GM18519 (cell line): ENCODE measurements around the gene TSPYL4.
A peak's percentile ranks its signal among the peaks of the same experiment; 100 is the strongest.

Source experiments
- ATAC-seq: cut with Tn5 transposase; IDR thresholded peaks from one replicate; pipeline ENCODE4 v1.9.1; 2021; ENCODE audit warnings: mild to moderate bottlenecking, moderate library complexity; ENCODE audit not compliant: unreplicated experiment, low FRiP score

Gene TSPYL4

DNA sequence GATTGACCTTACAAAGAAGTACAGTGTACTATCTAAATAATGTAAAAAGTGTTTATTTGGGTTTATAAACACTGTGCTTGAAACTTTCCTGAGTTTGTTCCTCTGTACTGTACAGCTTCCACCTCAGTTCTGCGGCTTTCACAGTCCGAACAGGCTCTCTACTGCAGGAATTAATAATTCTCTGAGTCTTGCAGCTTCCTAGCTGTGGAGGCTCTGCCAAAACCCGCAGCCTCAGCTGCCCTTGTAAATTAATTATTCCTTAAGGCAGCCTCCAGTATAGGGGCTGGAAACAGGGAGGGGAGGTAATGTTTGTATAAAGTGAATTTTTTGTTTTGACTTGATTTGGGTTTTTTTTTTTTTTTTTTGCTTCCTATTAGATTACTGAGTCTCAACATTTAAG is 19.2 kb downstream of the TSPYL4 start:
- no peak for ATAC-seq

DNA sequence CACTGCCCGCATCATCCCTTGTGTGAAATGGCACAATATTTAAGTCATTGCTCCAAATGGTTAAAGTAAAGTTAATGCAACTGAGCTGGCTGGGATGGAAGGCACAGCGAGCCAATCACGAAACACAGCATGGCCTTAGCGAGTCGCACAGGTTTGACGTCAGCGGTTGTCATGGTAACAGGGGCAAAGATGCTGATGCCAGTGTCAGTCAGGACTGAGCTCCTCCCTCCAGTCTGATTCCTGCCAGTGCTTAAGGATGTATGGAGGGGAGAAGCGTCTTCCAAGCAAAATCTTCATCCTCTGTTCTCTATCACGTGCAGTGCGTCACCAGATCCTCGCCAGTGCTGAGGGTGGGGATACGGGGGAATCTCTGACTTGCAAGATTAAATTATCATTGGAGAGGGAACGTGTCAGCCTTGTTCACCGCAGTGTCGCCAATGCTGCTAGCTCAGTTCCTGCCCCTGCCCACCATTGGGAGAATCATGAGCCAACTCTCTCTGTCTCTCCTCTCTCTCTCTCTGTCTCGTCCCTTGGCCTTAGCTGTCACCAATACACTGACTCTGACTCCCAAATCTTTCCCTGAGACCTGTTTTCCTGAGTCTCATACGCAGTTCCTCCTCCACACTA is 24.5 kb downstream of the TSPYL4 start:
- no peak for ATAC-seq

DNA sequence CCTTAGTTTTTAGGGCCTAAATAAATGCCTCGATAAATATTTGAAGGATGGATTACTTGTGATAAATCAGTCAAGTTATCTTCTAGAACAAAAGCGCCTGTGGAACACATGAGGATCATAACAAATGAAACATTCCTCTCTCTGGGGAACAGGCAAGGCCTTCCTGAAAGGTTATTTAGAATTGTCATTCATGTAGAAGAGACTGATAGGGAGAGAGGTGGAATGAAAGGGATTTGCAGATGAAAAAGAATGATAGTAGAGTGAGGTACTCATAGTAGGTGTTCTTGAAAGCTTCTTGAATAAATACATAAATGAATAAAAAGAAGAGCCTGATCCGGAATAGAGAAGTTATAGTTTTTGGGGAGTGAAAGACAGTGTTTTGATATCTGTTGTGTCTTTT is 30.5 kb downstream of the TSPYL4 start:
- no peak for ATAC-seq

DNA sequence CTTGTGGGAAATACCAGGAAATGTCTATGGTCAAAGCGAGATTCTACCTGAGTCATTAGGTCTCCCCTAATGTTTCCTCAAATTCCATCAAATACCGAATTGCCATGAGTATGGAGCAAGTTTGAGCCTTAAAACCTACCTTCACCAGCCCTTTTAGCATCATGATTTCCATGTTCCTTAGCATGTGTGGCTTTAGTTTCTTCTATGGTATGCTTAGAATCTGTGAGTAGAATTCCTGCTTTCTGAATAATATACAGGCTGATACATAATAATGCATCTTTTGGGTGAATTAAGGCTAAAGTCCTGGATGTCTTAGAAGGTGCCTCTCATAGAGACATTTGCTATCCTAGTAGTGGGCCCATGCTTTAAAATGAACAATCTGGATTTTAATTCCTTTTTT is 32.0 kb downstream of the TSPYL4 start:
- ATAC-seq, result no peak

DNA sequence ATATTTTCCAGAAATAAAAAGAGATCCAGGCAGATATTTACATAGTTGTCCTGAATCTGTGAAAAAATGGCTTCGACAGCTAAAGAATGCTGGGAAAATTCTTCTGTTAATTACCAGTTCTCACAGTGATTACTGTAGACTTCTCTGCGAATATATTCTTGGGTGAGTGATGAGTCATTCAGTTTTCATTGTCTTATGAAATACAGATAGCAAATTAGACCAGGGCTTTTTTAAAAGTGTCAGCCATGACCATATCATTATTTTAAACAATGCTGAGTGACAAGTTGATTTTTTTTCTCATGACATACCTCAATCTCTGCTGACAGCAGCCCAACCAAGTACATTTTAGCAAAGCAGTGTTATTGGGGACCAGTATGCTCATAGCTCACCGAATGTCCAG is 32.8 kb downstream of the TSPYL4 start:
- no peak for ATAC-seq

DNA sequence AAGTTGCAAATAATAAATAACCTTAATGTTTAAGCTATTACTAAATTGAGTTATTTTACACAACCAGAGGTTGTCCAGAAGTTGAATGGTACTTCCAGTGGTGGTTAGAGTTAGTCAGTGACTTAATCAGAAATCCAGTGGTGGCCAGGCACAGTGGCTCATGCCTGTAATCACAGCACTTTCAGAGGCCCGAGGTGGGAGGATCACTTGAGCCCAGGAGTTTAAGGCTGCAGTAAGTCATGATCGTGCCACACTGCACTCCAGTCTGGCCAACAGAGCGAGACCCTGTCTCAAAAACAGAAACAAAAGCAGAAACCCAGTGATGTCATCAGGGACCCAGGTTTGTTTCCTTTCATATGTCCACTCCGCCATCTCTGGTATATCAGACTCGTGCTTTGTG is 35.0 kb downstream of the TSPYL4 start:
- no peak for ATAC-seq

DNA sequence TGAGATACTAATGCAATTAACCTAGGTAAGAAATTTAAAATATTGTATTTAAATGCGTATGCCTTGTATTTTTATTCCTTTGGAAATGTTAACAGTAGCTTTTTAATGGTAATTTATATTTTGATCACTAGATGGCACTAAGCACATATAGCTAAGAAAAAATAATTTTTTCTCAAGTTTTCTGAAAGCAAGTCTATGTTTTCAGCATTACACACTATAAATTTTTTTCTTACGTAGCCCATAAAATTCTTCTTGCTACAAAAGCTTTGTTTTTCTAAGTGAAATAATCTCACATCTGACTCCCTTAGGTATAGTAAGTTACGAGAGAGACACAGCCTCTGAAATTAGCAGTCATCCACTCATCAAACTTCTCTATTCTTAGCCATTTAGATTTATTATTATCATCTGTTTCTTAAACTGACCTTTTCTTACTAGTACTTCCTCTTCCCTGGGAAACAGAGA is 35.7 kb downstream of the TSPYL4 start:
- no peak for ATAC-seq

DNA sequence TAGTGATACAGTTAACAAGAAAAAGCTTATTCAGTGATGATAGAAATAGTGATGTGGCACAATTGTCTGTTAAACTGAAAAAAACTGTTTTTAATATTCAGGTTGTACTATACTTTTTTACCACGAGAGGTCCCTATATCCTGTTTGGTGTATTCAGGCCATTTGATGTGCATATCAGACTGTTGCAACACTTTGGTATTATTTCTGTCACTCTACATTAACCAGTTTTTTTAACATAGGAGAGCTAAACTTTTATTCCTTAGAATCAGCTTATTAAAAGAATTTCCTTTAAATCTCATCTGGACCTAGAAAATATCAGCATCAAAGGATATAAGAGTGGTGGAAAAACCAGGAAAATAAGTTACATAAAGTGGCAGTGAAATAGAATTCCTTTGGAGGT is 36.8 kb downstream of the TSPYL4 start:
- ATAC-seq, result peak; percentile 63

DNA sequence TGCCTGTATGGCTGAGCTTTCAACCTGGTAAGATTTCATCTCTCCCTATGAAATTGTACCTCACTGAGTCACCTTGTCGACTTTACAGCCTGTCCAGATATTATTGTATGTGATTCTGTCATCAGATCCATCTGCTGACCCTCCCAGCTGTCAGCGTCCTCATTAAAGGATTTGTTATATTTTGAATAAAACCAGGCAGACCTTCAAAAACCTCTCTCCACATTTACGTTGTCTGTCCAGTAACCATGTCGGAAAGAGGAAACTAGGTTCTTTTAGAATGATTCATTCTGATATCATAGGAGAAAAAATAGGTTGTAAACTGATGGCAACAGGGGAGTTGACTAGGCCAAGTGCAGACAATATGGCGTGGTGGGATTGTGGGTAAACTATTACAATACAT is 38.5 kb downstream of the TSPYL4 start:
- ATAC-seq, result no peak

DNA sequence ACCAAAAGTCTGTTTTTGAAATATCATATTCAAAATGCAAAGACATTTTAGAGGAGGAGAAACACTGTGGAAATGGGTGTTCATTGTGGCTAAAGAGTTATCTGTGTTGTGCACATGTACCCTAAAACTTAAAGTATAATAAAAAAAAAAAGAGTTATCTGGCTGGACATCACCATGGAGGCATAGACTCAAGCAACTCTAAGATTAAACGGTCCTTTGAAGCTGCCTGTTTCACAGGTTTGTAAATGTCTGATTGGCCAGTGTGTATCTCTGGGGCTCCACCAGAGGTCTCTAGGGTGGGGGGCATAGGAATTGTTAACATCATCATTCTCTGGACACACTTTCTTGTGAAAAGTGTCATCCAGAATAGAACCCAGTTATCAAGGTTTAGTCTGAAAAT is 39.2 kb downstream of the TSPYL4 start:
- ATAC-seq, result no peak

DNA sequence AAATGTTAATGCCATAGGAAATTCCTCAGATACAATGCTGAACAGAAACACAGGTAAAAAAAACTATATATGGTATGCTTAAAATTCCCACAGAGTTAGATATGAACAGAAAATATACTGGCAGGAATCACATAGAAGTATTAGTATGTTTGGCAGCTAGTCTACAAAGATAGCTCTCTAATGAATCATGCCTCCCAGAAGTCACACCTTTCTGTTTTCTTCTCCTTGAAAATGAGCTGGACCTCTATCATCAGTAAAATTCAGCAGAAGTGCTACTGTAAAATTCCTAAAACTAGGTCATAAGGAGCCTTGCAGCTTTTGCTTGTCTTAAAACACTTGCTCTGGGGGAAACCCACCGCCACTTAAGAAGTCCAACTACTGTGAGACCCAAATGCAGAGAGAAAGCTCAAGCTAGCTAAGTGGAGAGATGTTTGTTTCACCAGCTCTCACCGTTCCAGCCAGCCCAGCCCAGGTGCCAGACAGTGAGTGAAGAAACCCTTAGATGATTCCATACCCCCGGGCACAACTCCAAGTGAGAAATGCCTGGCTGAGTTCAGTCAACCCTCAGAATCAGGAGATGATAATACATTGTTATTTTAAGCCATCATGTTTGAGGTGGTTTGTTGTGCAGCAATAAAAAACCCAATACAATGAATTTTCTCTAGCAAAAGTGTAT is 43.0 kb downstream of the TSPYL4 start:
- ATAC-seq, result no peak

DNA sequence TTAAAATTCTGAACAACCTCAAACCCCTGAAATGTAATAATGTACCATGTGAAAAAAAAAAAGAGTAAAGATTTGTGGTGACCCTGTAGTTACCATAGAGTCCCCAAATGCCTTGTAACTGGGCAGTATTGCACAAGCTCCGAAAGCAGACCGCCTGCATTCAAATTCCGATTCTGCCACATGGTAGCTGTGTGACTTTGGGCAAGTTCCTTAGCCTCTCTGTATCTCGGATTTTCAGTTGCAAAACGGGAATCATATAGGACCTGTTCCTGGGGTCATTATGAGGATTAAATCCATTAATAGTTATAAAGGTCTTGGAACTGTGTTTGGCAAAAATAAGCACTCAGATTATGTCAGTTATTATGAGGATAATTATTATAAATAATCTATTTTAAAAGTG is 43.6 kb downstream of the TSPYL4 start:
- no peak for ATAC-seq

DNA sequence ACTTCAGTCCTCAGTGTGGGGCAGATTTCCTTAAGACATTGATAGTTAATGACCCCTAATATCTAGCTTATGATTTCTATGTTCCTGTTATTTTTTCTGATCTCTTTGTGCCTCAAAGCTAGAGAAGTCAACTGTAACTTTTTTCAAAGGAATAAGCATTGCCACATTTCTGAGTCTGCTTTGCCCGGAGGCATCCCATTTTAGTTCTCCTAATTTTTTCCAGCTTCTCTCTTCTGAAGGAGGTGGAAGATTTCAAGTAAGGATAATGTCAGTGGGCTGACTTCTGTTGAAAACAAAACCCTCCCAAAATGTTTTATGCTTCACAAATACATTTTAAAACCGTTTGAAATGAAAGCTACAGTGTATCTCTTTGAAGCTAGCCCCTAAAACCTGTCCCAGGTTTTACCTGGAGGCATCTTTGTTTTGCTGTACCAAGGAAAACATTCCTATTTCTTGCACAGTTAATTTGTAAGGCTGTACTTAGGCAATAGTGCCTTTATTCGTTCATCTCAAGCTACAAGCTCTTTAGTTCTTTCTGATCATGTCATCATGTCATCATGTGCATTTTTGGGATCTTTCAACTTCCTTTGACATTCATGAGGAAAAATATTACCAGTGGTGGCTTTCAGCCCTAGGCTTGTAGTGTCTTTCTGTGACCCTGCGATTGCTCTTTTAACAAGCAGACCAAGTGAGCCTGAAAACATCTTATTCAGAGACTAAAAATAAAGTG is 45.7 kb downstream of the TSPYL4 start:
- no peak for ATAC-seq

DNA sequence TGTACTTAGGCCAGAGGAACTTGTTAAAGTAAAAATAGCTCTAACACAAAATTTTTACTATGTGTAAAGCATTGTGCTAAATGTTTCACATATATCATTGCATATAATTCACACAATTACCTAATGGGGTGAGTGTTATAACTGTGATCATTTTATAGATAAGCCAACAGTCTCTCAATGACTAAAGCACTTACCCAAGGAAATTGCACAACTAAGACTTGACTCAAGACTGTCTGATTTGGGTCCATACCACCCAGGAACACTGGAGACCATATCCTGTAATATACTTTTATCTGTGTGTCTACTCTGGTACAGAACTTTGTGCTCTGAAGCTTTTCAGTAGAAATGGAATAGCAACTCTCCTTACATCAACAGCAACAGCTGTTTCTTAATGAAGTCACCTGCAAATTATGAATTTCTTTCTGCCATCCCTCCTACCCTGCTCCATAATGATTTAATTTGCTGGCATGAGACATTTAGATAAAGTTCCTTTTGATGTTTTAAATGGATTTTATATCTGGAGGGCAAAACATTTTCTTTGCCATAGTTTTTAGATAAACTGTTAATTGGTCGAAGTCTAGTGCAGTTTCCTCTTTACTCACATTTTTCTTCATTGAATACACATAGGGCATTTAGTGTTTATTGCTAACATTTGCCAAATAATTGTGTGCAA is 47.5 kb downstream of the TSPYL4 start:
- ATAC-seq, result no peak

DNA sequence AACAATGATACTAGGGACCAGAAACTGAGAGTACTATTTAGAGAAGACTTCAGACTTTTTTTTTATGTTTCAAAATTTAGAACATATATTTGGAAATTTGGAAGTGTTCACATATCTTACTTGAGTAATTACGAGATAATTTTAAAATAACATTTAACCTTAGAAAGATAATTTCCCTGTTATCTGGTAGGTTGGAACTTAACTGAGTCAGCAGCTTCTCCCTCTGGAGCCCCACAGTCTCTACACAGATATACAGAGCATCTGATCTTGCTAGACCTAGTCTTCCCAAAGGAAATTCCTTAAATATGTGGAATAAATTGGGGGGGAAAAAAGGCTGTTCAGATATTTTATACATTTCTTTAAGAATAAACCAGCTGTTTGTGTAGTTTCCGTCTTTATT is 48.6 kb downstream of the TSPYL4 start:
- no peak for ATAC-seq

DNA sequence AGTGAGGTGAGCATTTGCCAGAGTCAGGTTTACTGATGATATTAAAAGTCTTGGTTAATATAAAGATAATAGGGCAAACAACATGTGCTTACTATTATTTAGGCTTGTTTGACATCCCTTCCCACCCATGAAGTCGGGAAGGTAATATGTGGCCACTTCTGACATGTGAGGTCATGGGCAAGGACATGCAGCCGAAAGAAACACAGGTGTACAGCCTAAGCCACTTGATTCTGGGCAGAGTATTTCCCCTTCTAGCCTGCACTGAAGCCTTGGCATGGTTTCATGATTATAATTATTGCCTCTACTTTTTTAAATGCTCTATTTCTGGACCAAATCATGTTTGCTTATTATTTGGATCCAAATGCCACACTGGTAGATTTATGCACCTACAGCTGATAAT is 52.3 kb downstream of the TSPYL4 start:
- no peak for ATAC-seq

DNA sequence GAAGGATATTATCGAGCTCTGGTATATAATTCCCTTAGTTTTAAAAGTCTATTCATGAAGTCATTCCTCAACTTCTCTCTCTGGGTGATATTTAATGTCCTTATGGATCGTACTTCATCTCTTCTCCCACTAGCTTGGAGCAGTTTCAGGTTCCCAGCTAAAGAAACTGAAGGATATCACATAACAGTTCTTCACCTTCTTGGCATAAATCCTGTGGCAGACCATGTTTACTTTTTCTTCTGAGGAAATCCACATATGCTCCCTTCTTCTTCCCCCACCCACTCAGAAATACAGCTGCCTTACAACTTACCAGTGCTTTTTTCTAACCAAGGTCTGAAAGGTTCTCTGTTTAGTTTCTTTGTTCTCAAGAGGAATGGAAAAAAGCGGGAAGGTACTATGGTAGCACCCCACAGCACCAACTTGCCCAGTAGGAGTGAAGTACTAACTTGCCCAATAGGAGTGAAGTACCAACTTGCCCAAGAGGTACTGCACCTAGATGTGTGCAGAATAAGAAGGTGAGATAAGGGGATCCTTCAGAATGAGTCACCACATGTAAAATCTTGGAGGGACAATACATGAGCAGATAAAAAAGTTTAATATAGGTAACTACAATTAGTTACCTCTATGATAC is 53.1 kb downstream of the TSPYL4 start:
- no peak for ATAC-seq
